ENCODE measurements around the gene PPIL1.
A peak's percentile ranks its signal among the peaks of the same experiment; 100 is the strongest.

The PPIL1 gene

DNA sequence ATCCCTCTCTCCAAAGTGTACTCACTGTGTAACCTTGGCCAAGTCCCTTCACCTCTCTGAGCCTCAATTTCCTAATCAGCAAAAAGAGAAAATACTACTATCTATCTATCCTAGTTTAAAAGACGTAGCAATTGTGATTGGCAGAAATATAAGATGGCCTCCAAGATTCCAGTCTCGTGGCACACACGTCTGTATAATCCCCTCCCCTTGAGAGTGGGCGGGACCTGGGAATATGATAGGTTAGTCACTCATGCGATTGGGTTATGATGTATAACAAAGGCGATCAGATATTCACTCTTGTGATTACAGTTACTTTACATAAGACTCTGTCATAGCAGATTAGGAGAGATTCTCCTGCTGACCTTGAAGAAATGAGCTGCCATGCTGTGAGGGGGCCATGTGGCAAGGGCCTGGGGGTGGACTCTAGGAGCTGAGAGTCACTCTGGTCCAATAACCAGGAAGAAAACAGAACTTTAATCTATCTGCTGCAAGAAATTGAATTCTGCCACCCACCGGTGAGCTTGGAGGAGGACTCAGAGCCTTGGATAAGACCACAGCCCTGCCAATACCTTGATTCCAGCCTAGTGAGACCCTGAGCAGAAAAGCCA, 41.3 kb downstream of the PPIL1 start:
- no peak for DNase-seq

- no peak for DNase-seq
Measured at GRCh38 chr6:36832313-36832712, 42.3 kb downstream of the PPIL1 start.

GRCh38 chr6:36830577-36830976, 44.0 kb downstream of the PPIL1 start:
- DNase-seq, result no peak

- DNase-seq, result no peak
Measured at GRCh38 chr6:36829919-36830544, 44.6 kb downstream of the PPIL1 start.

GRCh38 chr6:36827261-36828079, 47.1 kb downstream of the PPIL1 start:
- DNase-seq, result peak; percentile 80

GRCh38 chr6:36826520-36827227, 47.9 kb downstream of the PPIL1 start:
- DNase-seq, result no peak

GRCh38 chr6:36825994-36826393, 48.6 kb downstream of the PPIL1 start:
- no peak for DNase-seq

- no peak for DNase-seq
Measured at GRCh38 chr6:36825452-36825851, 49.2 kb downstream of the PPIL1 start.

DNA sequence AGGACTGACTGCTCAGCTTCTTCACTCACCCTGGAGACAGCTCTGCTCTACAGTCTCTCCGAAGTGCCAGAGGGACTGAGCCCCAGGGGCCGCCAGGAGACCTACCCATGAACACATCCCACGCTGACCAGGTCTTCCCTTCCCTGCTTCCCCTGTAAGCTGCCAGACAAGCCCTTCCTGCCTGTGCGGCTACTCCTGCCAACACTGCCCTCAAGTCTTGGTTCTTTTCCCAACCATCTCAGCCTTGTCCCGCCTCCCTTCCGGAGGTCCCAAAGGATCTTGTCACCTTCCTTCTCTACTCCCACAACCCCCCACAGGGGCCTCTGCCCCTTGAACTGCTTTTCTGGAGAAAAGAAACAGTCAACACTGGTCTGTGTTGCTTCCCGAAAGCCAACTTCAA, 50.4 kb downstream of the PPIL1 start:
- no peak for DNase-seq

- DNase-seq, result no peak
Measured at GRCh38 chr6:36823421-36824096, 51.0 kb downstream of the PPIL1 start.

GRCh38 chr6:36822506-36823269, 51.9 kb downstream of the PPIL1 start:
- DNase-seq, result no peak

GRCh38 chr6:36821581-36822335, 52.8 kb downstream of the PPIL1 start:
- no peak for DNase-seq

DNA sequence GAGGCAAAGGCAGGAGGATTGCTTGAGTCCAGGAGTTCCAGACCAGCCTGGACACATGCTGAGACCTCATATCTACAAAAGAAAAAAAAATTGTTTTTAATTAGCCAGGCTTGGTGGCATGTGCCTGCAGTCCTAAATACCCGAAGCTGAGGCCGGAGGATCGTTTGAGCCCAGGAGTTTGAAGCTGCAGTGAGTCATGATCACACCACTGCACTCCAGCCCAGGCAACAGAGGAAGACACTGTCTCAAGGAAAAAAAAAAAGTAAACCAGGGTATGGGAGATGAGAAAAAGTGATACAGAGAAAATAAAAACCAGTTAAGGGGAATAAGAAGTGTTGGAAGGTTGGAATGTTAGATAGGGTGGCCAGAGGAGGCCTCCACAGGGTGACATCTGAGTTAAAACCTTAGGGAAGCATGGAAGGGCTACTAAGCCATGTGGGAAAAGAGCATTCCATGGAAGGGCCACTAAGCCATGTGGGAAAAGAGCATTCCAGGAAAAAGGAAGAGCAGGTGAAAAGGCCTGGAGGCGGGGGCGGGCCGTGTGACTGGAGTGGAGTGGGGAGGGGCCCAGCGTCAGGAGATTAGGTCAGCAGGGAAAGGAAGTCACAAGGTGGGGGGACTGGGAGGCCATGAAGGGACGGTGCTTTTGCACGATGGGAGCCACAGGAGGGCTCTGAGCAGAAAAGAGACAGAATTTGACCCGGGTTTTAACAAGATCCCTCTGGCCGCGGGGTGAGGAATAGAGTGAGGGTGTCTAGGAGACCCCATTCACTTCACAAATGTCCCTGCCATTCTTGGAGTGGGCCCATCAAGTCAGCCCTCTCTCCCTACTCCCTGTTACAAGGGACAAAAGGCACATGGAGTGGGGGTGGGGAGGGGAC, 53.7 kb downstream of the PPIL1 start:
- peak; percentile 25 for DNase-seq

DNA sequence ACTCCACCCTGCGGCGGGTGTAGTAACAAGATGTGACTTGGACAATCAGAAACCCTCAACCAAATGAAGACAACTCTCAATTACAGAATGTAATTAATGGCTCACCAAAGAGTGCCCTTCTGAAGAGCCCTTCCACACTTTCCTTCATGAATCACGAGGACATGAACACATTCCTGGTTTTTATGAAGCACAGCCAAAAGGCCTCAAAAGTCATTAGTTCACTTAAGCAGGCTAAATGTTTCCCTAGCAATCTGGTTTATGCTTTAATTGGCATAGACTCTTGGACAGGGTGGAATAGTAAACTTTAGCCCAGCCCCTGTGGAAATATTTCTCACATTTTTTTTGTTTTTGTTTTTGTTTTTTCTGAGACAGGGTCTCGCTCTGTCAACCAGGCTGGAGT, 55.8 kb downstream of the PPIL1 start:
- no peak for DNase-seq

- no peak for DNase-seq
Measured at GRCh38 chr6:36817847-36818246, 56.8 kb downstream of the PPIL1 start.

- DNase-seq, result no peak
Measured at GRCh38 chr6:36817176-36817817, 57.3 kb downstream of the PPIL1 start.

GRCh38 chr6:36815962-36816735, 58.5 kb downstream of the PPIL1 start:
- no peak for DNase-seq

DNA sequence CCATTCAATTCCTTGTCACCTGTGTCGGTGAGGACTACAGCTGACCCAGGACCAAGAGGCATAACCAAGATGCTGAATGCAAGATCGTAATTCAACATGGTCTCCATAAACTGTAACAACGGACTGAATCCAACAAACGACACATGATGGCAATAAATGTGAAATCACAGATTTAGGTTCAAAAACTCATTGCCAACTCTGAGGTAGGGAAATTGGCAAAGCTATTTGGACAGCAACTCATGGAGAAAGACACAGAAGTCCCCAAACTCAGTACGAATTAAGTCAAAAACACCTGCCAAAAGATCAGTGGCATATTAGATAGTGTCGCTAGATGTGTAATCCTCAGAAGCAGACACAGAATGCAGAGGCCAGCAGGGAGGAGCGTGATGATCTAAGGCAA, 60.4 kb downstream of the PPIL1 start:
- DNase-seq, result no peak

DNA sequence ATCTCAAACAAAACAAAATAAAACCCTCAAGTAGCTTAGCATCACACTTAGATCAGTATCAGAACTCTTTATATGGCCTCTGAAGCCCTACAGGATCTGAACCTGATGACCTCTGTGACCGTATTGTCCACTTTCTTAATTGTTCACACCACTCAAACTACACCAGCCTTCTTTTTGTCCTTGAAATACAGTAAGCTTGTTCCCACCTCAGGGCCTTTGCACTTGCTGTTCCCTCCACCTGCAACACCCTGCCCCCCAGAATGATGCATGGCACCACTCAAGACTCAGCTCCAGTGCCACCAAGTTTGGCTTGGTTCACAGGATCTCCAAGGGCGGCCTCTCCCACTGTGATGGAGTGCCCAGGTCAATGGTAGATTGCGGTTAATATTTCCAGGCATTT, 61.1 kb downstream of the PPIL1 start:
- no peak for DNase-seq

Measured in hematopoietic multipotent progenitor cell treated with erythropoietin and hydrocortisone succinate and interleukin-3 and kit ligand, for 4 days (in vitro differentiated cells).